GM12878 (cell line): Measurements from ENCODE around the gene LAIR1. TPM values are rescaled to one million over a fixed set of nuclear protein-coding genes. Genes with fewer than 3 reads are reported as not detected.

Experiments
- ATAC-seq: fragments of 200-7000 bp; cut with Tn5 transposase; 3 replicates; pipeline ENCODE4 v1.9.1; 2020; ENCODE audit warnings: mild to moderate bottlenecking, moderate library complexity
- BruUV-seq: library from RNA; stranded (reverse); fragments of 400-500 nt; replicated peaks from 2 replicates; lab custom pipeline; 2021; lab: Mats Ljungman, UMichigan
- CTCF ChIA-PET: fragments of 300-600 bp; sonication (Branson Sonifier 250); formaldehyde crosslinking; extraction: SDS; loops from one replicate; lab custom pipeline; 2021; ENCODE audit warnings: inconsistent platforms; lab: Yijun Ruan, JAX
- POLR2A ChIA-PET: fragments of 350-600 bp; formaldehyde crosslinking; extraction: SDS; loops from one replicate; lab custom pipeline; 2021; ENCODE audit warnings: inconsistent platforms; lab: Charles Lee
- RAD21 ChIA-PET: fragments of 300-600 bp; sonication (Branson Sonifier 250); formaldehyde crosslinking; loops from one replicate; lab custom pipeline; 2023; ENCODE audit warnings: antibody characterized with exemption; ENCODE audit not compliant: unreplicated experiment; lab: Charles Lee
- SMC1A ChIA-PET: fragments of 300-600 bp; sonication (Branson Sonifier 250); formaldehyde crosslinking; loops from one replicate; lab custom pipeline; 2023; ENCODE audit not compliant: unreplicated experiment, uncharacterized antibody; lab: Charles Lee
- DNase-seq: peaks from one replicate; pipeline ENCODE4 v3.0.0-alpha.2; 2011; ENCODE audit warnings: low read depth, low spot score
- FAIRE-seq: peaks from 3 replicates; lab custom pipeline; 2011; peaks lifted over from hg19 to GRCh38; lab: Jason Lieb, UNC
- H2AFZ ChIP-seq: 2 replicates; pipeline ENCODE4 v1.6.0; 2011; ENCODE audit warnings: low read depth, low read length, control low read depth; ENCODE audit not compliant: control insufficient read depth
- H3K27ac ChIP-seq: 2 replicates; pipeline ENCODE4 v1.5.1; 2011; ENCODE audit warnings: control low read depth; ENCODE audit not compliant: control insufficient read depth, insufficient read depth
- H3K27me3 ChIP-seq, 2 experiments: replicated peaks in 1 of 2; 2 replicates each; pipeline versions ENCODE4 v1.6.0 to v1.6.1; 2011; ENCODE audit warnings: low read length in 1 of 2; ENCODE audit not compliant: control insufficient read depth in 2 of 2, insufficient read depth in 2 of 2
- H3K36me3 ChIP-seq, 2 experiments: 2 replicates each; pipeline ENCODE4 v1.5.1; 2011; ENCODE audit warnings: low read length in 1 of 2; ENCODE audit not compliant: control insufficient read depth in 2 of 2, insufficient read depth in 2 of 2
- H3K4me1 ChIP-seq: 2 replicates; pipeline ENCODE4 v1.6.1; 2011; ENCODE audit warnings: mild to moderate bottlenecking, low read length, moderate library complexity, mixed read lengths; ENCODE audit not compliant: control insufficient read depth, insufficient read depth
- H3K4me2 ChIP-seq: 2 replicates; pipeline ENCODE4 v1.6.0; 2011; ENCODE audit warnings: control low read depth; ENCODE audit not compliant: control insufficient read depth, insufficient read depth
- H3K4me3 ChIP-seq: fragments of 200-600 bp; sonication (generic); 2 replicates; pipeline ENCODE4 v1.5.1; 2016
- H3K79me2 ChIP-seq: 2 replicates; pipeline ENCODE4 v1.6.0; 2011; ENCODE audit warnings: low read length; ENCODE audit not compliant: control insufficient read depth, insufficient read depth
- H3K9ac ChIP-seq: 2 replicates; pipeline ENCODE4 v1.8.0; 2011; ENCODE audit warnings: low read length, control low read depth, mixed read lengths; ENCODE audit not compliant: control insufficient read depth, insufficient read depth
- H3K9me3 ChIP-seq: replicated peaks from 3 replicates; pipeline ENCODE4 v1.5.1; 2011; ENCODE audit warnings: mild to moderate bottlenecking, low read length; ENCODE audit not compliant: control insufficient read depth, insufficient read depth
- H4K20me1 ChIP-seq: 2 replicates; pipeline ENCODE4 v1.6.0; 2011; ENCODE audit not compliant: control insufficient read depth, insufficient read depth
- CTCF ChIP-seq, 3 experiments: IDR thresholded peaks in 2 of 3; conservative IDR thresholded peaks in 1 of 3; 2 replicates each; pipeline ENCODE4 v1.5.1; 2011; ENCODE audit warnings: low read depth in 3 of 3, low read length in 3 of 3, mild to moderate bottlenecking in 3 of 3, control low read depth in 2 of 3, moderate library complexity in 2 of 3, inconsistent platforms in 1 of 3, mixed read lengths in 1 of 3; ENCODE audit not compliant: control insufficient read depth in 2 of 3, insufficient read depth in 1 of 3; ENCODE audit errors: extremely low read depth in 1 of 3
- EED ChIP-seq: sonication (generic); IDR thresholded peaks from 2 replicates; pipeline ENCODE4 v1.6.1; 2016; ENCODE audit warnings: antibody characterized with exemption, low read depth
- FOXM1 ChIP-seq: IDR thresholded peaks from 2 replicates; pipeline ENCODE4 v1.6.1; 2012; ENCODE audit warnings: low read depth, mild to moderate bottlenecking, inconsistent platforms, low read length, moderate library complexity
- KDM1A ChIP-seq: fragments of 200-600 bp; sonication (generic); IDR thresholded peaks from 2 replicates; pipeline ENCODE4 v1.6.1; 2016; ENCODE audit warnings: borderline replicate concordance
- NFYB ChIP-seq: IDR thresholded peaks from 2 replicates; pipeline ENCODE4 v1.6.1; 2011; ENCODE audit warnings: low read depth, mild to moderate bottlenecking, low read length, improper control_type of control experiment, moderate library complexity; ENCODE audit not compliant: insufficient read depth
- PKNOX1 ChIP-seq: fragments of 450-650 bp; IDR thresholded peaks from 2 replicates; pipeline ENCODE4 v1.6.1; 2016; ENCODE audit warnings: mild to moderate bottlenecking
- RAD21 ChIP-seq: IDR thresholded peaks from 2 replicates; pipeline ENCODE4 v1.6.1; 2011; ENCODE audit warnings: mild to moderate bottlenecking, low read depth, low read length, moderate library complexity; ENCODE audit not compliant: insufficient read depth
- WGBS: methylation state at CpG from one replicate; pipeline ENCODE4 v1.1.6; 2016; ENCODE audit warnings: low lambda C conversion rate; ENCODE audit not compliant: insufficient replicate concordance, insufficient coverage; ENCODE audit errors: missing lambda C conversion rate; 5-methylcytosine and 5-hydroxymethylcytosine counted together
- in situ Hi-C: fragments of 300-500 bp; cut with MboI; formaldehyde crosslinking; loops from 9 replicates; pipeline ENCODE4 v1.14.3; 2018; ENCODE audit warnings: mixed read lengths
- intact Hi-C: fragments of 100-400 bp; cut with micrococcal nuclease; formaldehyde crosslinking; loops from one replicate; pipeline ENCODE4 v1.14.2; 2022; ENCODE audit not compliant: unreplicated experiment
- polyA plus RNA-seq, 11 experiments: library from polyadenylated mRNA; depleted of rRNA in 4 of 11; unstranded in 6 of 11; stranded (reverse) in 5 of 11; fragments of >200 nt; fragmentation: Nextera tagmentation in 4 of 11; fragmentation: Illumina TruSeq in 1 of 11; extraction: Ambion mirVana in 4 of 11; extraction: Trizol in 1 of 11; gene quantifications; 1 replicate in 1 of 11; 2 replicates in 10 of 11; pipeline versions ENCODE4 v1.2.1 to v1.2.3, GENCODE V29; 2011 to 2016; ENCODE audit warnings: inconsistent platforms in 2 of 11, missing spikeins in 2 of 11, low read depth in 1 of 11
- total RNA-seq, 4 experiments: library from RNA; depleted of rRNA in 3 of 4; stranded (reverse); fragments of >200 nt in 3 of 4; fragmentation: Illumina TruSeq in 1 of 4; extraction: Trizol in 1 of 4; gene quantifications; 2 replicates each; pipeline versions ENCODE4 v1.2.1 to v1.2.3, GENCODE V29; 2013 to 2021

LAIR1 gene
- total and polyA plus RNA-seq, 10 of the 15 experiments (the other 5 are each of a cell fraction or from before 2014, with no cell fraction given) = 8.6 to 58.2 (median 35.3) TPM

- intact Hi-C loops (loop anchor here (1.0 to 2.0 kb wide), 2 partner anchors 66 to 161 kb away; no protein-coding TSS in a partner anchor), in situ Hi-C loops (loop anchor here (5.0 kb wide), 1 partner anchor 64 kb away; no protein-coding TSS in a partner anchor)
- SMC1A ChIA-PET = interaction anchor here (1.0 to 7.4 kb wide), 15 partner anchors 12 to 161 kb away, joined by 3 to 116 read pairs (median 6); partner anchors contain the start of genes LAIR1 and LENG9
- no peak overlapping the region for H3K4me3 ChIP-seq
- H3K9ac ChIP-seq = no peak overlapping the region
- 12% methylated on average over 4 of the region's 4 CpGs for WGBS
- no peaks in the 10 kb centered on the region for H3K9me3 ChIP-seq
- H3K36me3 ChIP-seq = no peaks in the 10 kb centered on the region
- H3K27ac ChIP-seq = no peak overlapping the region
- POLR2A ChIA-PET = interaction anchor here (0.9 kb wide), 1 partner anchor 22 kb away, joined by 4 read pairs; no protein-coding TSS in a partner anchor
- FAIRE-seq (no peak), ATAC-seq (no peak), DNase-seq (no peak)
- TF ChIP-seq EED (no peak), KDM1A (no peak), NFYB (no peak), PKNOX1 (no peak), RAD21 (no peak), FOXM1 (no peak), CTCF (IDR thresholded peaks at IDR 0.05 in 2 of 3, conservative IDR thresholded peaks at IDR 0.05 in 1 of 3; ENCODE audit: control insufficient read depth in 2 of 3, extremely low read depth in 1 of 3, insufficient read depth in 1 of 3, low read depth in 3 of 3, low read length in 3 of 3) (peak in 1 of 3 experiments; percentile 6; a peak in 1 of 6 replicates)
- H2AFZ ChIP-seq = no peak overlapping the region
- no peak overlapping the region for H3K4me2 ChIP-seq
- RAD21 ChIA-PET = interaction anchor here (0.8 to 5.7 kb wide), 9 partner anchors 20 to 202 kb away, joined by 3 to 94 read pairs (median 10); partner anchors contain the start of genes LAIR1 and MBOAT7
- no TSS peak for BruUV-seq
- H3K79me2 ChIP-seq = no peaks in the 10 kb centered on the region
- no peaks in the 10 kb centered on the region for H3K27me3 ChIP-seq
- peaks cover 9% of the 10 kb centered on the region for H3K4me1 ChIP-seq
- H4K20me1 ChIP-seq = no peaks in the 10 kb centered on the region
- CTCF ChIA-PET = interaction anchor here (0.7 to 6.7 kb wide), 33 partner anchors 11 to 277 kb away, joined by 3 to 205 read pairs (median 6); partner anchors contain the start of genes CNOT3, LAIR1, LENG8 and LILRA5
Observed at GRCh38 chr19:54391589-54392061, 26.9 kb upstream of the LAIR1 start.
